HG03039 (cell line): ENCODE measurements around the gene DACH2.

ENCODE experiments used
- ATAC-seq: cut with Tn5 transposase; IDR thresholded peaks from one replicate; pipeline ENCODE4 v1.9.1; 2021; ENCODE audit warnings: mild to moderate bottlenecking, moderate library complexity; ENCODE audit not compliant: unreplicated experiment

The DACH2 gene

GRCh38 chrX:86747091-86747490, 598.8 kb downstream of the DACH2 start:
- no peak for ATAC-seq

GRCh38 chrX:86805241-86805640, 657.0 kb downstream of the DACH2 start:
- ATAC-seq, result no peak

GRCh38 chrX:86806786-86807185, 658.5 kb downstream of the DACH2 start:
- no peak for ATAC-seq

- ATAC-seq, result no peak
Measured at GRCh38 chrX:86809651-86810050, 661.4 kb downstream of the DACH2 start.

GRCh38 chrX:86829786-86830185, 681.5 kb downstream of the DACH2 start:
- no peak for ATAC-seq

- no peak for ATAC-seq
Measured at GRCh38 chrX:86830685-86831084, 682.4 kb downstream of the DACH2 start.

- ATAC-seq, result no peak
Measured at GRCh38 chrX:86845101-86845500, 696.9 kb downstream of the DACH2 start.
